DMS114 treated with DMSO at 0.1 percent for 48 hours (cell line): Measurements from ENCODE around the gene ANKRD1.
"Not testable (repeated sequence)": the region's sequence is repeated elsewhere in the genome, so short reads cannot be mapped to it uniquely, and the experiment has no call there.

ENCODE experiments used
- DNase-seq: peaks from one replicate; lab custom pipeline; 2025; ENCODE audit not compliant: unreplicated experiment; lab: John Stamatoyannopoulos, UW

ANKRD1 gene

GRCh38 chr10:90920986-90921666 lies at the start of gene ANKRD1:
ANKRD1 (minus strand) TSS chr10:90921087; CDS start chr10:90921027, 60 bp downstream.
- DNase-seq: no peak

- no peak for DNase-seq
Observed at GRCh38 chr10:90969947-90970673, 49.2 kb upstream of the ANKRD1 start.

GRCh38 chr10:90969121-90969534 lies 48.2 kb upstream of the ANKRD1 start:
- no peak for DNase-seq

GRCh38 chr10:90968328-90969081 lies 47.6 kb upstream of the ANKRD1 start:
- DNase-seq: no peak

- DNase-seq: no peak
Observed at GRCh38 chr10:90967865-90968264, 47.0 kb upstream of the ANKRD1 start.

GRCh38 chr10:90966146-90966545 lies 45.3 kb upstream of the ANKRD1 start:
- no peak for DNase-seq

- DNase-seq: no peak
Observed at GRCh38 chr10:90965720-90966119, 44.8 kb upstream of the ANKRD1 start.

- DNase-seq: no peak
Observed at GRCh38 chr10:90964781-90965465, 44.0 kb upstream of the ANKRD1 start.

- no peak for DNase-seq
Observed at GRCh38 chr10:90963331-90963730, 42.4 kb upstream of the ANKRD1 start.

- no peak for DNase-seq
Observed at GRCh38 chr10:90960355-90960814, 39.5 kb upstream of the ANKRD1 start.

GRCh38 chr10:90959826-90960225 lies 38.9 kb upstream of the ANKRD1 start:
- no peak for DNase-seq

- no peak for DNase-seq
Observed at GRCh38 chr10:90958781-90959180, 37.9 kb upstream of the ANKRD1 start.

- no peak for DNase-seq
Observed at GRCh38 chr10:90947030-90947960, 26.4 kb upstream of the ANKRD1 start.

- no peak for DNase-seq
Observed at GRCh38 chr10:90945491-90946070, 24.7 kb upstream of the ANKRD1 start.

- DNase-seq: no peak
Observed at GRCh38 chr10:90944749-90945148, 23.9 kb upstream of the ANKRD1 start.

- not testable (repeated sequence) for DNase-seq
Observed at GRCh38 chr10:90942980-90943379, 22.1 kb upstream of the ANKRD1 start.

- no peak for DNase-seq
Observed at GRCh38 chr10:90939648-90940047, 18.8 kb upstream of the ANKRD1 start.

GRCh38 chr10:90939116-90939515 lies 18.2 kb upstream of the ANKRD1 start:
- DNase-seq: no peak

- DNase-seq: no peak
Observed at GRCh38 chr10:90937645-90938258, 16.9 kb upstream of the ANKRD1 start.
